ENCODE data around the gene CCDC80. TPM values are rescaled to one million over a fixed set of nuclear protein-coding genes. Genes with fewer than 3 reads are reported as not detected.
"Not testable (repeated sequence)": the region's sequence is repeated elsewhere in the genome, so short reads cannot be mapped to it uniquely, and the experiment has no call there.

CCDC80 gene
- total RNA-seq, 1 experiment from 2014 or later, result 12.3 TPM

DNA sequence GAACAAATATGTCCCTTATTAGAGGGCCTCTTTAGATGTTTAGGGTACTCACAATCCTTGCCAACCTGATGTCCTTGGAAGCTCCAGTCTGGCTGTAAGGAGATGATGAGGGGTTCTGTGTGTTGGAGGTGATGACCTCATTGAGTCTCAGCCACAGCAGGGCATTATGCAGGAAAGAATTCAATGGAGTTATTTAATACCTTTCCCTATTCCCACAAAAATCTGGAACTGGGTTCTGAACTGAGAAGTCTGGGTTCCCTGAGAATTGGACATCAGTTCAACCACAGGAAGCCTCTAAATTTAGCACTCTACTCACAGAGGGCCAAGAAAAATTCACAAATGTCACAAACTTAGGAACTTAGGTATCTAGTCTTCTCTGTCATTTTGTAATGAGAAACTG lies 42.2 kb downstream of the CCDC80 start:
- no peak for DNase-seq (ENCODE audit: extremely low read depth, low read depth)

- no peak for DNase-seq (ENCODE audit: extremely low read depth, low read depth)
These were observed 43.0 kb downstream of the CCDC80 start for GRCh38 chr3:112597945-112598344.

DNA sequence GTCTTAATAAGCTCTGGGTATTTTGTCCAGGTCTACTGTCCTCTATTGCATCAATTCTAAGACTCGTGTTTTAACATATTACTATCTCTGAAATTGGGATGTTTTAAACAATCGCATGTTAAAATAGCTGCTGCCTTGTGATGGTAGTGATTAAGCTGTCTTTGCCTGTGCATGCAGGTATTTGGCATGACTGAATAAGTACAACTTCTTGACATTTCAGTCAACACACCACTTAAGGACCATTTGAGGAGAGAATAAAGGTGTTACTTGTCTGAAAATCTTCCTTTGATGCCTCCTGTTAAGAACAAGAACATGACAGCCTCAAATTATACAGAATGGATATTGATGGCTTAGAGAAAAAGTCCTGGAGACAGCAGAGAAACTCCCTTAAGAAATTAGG lies 46.1 kb downstream of the CCDC80 start:
- no peak for DNase-seq (ENCODE audit: extremely low read depth, low read depth)

DNA sequence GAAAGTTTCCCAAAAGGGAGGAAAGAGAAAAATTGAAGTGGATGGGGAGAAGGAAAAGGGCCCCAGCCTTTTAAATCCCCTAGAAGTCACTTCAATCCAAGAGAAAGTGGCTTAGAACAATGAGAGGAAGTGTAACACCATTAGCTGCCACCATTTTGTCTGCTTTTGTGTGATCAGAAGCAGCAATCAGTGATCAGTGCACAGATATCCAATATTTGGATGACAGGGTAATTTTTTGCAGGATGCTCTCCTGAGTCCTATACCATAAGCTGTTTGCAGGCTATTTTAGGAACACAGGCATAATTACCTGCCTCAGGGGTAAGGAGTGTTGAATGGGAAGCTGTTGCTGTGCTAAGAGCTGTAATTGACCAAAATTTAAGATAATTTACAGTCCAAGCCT lies 47.7 kb downstream of the CCDC80 start:
- no peak for DNase-seq (ENCODE audit: extremely low read depth, low read depth)

DNA sequence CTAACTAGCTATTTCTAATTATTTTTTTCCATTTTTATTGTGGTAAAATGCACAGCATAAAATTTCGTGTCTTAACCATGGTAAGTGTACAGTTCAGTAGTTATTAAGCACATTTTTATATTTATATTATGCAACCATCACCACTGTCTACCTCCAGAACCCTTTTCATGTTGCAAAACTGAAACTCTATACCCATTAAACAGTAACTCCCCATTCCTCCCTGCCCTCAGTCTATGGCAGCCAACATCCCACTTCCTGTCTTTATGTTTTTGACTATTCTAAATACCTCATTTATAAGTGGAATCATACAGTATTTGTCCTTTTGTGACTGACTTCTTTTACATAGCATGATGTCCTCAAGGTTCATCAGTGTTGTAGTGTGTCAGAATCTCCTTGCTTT lies 53.6 kb downstream of the CCDC80 start:
- no peak for DNase-seq (ENCODE audit: extremely low read depth, low read depth)

GRCh38 chr3:112585782-112586181 lies 55.2 kb downstream of the CCDC80 start:
- no peak for DNase-seq (ENCODE audit: extremely low read depth, low read depth)

DNA sequence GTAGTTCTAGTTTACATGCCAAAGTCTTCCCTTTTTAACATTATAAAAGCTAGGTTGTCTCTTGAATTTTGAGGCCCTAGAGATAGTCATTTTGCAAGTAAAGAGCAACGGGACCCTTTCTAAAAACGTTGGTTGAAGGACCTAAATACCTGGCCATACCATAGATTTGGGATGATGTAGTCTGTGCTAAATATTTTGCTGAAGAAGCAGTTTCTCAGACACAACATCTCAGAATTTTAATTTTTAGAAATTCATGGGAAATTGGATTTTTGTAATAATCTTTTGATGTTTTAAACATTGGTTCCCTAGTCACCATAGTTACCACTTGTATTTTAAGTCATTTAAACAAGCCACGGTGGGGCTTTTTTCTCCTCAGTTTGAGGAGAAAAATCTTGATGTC lies 57.8 kb downstream of the CCDC80 start:
- no peak for DNase-seq (ENCODE audit: extremely low read depth, low read depth)

DNA sequence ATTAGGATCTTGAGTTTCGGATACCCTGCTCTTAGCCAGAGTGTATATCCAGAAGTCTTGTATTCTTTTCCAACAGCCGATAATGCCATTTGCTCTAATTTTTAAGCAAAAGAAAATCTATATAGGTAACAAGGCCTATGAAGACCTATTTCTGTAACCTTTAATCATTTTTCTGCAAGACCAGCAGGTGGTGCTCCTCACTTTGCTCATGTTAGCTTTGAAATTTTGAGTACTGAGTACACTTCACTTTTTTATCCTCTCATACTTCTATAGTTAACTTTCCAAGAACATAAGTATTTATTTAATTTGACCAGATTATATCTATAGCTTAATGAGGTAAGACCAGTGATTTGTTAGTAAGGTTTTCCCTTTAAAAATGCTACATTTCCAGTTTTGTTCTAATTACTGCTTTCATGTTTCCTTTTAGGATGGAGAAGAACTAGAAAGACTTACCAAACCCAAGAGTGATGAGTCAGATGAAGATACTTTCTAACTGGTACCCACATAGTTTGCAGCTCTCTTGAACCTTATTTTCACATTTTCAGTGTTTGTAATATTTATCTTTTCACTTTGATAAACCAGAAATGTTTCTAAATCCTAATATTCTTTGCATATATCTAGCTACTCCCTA lies 58.6 kb downstream of the CCDC80 start:
- DNase-seq (ENCODE audit: extremely low read depth, low read depth), result peak; percentile 33

GRCh38 chr3:112579697-112580096 lies 61.2 kb downstream of the CCDC80 start:
- no peak for DNase-seq (ENCODE audit: extremely low read depth, low read depth)

GRCh38 chr3:112579232-112579631 lies 61.7 kb downstream of the CCDC80 start:
- no peak for DNase-seq (ENCODE audit: extremely low read depth, low read depth)

GRCh38 chr3:112572701-112573100 lies 68.2 kb downstream of the CCDC80 start:
- no peak for DNase-seq (ENCODE audit: extremely low read depth, low read depth)

- no peak for DNase-seq (ENCODE audit: extremely low read depth, low read depth)
These were observed 71.7 kb downstream of the CCDC80 start for GRCh38 chr3:112569265-112569664.

DNA sequence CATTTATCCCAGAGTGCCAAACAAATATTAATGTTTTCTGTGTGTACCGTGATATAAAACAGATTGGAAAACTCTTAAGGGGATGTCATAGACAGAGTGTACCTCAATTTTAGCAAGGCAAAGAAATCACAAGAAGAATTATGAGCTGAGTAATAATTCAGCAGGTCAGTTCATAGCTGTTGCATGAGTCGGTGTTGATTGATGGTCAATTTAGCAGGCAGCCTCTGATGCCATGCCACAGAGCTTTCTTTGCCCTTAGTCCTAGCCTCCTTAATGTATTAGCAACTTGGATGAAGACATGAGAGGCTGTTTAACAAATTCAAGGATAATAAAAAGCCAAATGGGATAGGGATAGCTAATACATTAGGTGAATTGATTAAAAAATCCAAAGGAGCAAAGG lies 72.3 kb downstream of the CCDC80 start:
- DNase-seq (ENCODE audit: extremely low read depth, low read depth), result no peak

DNA sequence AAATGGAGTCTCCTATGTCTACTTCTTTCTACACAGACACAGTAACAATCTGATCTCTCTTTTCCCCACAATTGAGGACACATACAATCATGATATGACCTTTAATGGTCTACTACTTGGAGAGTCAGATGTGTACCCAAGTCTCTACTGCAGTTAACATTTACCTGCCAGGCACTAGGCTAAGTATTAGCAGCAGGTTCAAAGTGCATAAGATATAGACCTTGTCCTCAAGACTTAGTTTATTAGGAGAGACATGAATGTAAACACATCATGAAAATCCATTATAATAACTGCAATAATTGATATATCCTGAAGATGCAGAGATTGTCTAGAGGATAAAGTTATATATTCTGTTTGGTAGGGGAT lies 76.0 kb downstream of the CCDC80 start:
- DNase-seq (ENCODE audit: extremely low read depth, low read depth), result no peak

GRCh38 chr3:112564247-112564939 lies 76.5 kb downstream of the CCDC80 start:
- not testable (repeated sequence) for DNase-seq (ENCODE audit: extremely low read depth, low read depth)

DNA sequence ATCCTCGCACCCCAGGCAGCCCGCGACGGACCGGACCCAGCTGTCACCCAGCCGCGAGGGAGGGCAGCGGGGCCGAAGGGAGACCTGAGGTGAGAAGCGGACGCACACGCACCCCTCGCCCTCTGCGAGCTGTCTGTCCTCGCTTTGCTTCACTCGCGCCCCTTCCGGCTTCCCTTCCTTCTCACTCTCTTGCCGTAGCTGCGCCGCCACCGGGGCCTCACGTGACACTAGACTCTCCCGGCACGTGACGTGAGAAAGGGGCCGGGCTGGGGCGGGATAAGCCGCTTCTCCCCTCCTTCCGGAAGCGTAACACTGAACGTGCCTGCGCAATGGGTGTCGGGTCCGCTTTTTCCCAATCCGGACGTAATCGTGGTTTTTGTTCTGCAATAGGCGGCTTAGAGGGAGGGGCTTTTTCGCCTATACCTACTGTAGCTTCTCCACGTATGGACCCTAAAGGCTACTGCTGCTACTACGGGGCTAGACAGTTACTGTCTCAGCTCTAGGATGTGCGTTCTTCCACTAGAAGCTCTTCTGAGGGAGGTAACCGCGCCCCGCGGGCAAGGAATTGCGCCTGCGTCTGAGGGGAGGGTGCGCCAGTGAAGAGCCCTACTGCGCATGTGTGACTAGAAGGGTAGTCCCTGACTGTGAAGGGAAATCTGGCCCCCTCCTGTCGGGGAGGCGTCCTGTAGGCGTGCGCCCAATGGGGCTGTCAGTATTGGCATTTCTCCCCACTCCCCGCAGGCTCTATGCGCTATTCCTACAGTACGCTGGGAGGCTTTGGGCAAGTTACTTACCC lies 79.0 kb downstream of the CCDC80 start, which contains the start of the genes ATG3 and SLC35A5:
Gene ATG3, minus strand, starts transcription at position 229 of the 796 bp plus-strand sequence. CDS start 434 bp downstream, outside the sequence.
Gene SLC35A5, plus strand, starts transcription at position 312 of the 796 bp plus-strand sequence. CDS start 1,359 bp downstream, outside the sequence.
- peak; percentile 94 for DNase-seq (ENCODE audit: extremely low read depth, low read depth)

DNA sequence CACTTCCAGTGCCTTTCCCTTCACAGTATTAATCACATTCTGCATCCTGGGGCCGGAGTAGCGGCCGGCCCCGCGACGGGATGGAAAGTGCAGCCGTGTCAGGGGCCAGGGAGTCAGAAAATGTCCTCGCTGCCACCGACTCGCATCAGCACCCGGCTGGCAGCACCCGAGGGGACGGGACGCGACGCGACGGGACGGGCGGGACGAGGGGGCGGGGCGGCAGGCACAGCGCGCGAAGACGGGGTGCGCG lies 79.5 kb downstream of the CCDC80 start:
- DNase-seq (ENCODE audit: extremely low read depth, low read depth), result no peak

DNA sequence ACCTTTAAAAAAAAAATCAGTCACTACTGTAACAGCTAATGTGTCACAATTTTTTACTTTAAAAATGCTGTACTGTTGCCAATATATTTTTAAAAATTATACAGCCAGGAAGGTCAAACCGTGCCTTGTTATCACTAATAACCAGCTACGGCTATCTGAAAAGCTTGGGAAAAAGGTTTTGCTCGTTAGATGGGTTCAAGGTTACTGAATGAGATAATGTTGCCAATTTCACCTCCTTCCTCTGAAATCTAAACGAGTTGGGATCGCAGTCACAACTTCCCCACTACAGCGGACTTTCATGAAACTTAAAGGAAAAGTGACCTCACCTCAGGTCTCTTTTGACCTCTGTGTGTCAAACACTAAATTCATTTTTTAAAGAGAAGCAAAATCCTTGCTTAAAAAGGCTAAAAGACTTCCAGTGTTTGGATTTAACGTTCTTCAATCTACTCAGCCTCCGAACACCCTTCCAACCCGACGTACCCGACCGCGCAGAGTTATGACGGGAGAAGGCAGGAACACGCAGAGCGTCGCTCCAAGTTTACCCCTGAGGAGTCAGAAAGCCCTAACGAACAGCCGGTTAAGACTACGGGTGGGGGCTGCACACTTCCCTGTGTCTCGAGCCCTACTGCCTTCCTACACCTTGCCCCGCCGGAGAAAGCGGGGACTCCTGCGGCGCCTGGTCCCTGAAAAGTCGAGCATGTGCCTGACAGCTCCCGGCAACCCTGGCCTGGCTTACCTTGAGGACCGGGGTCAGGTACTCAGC lies 80.0 kb downstream of the CCDC80 start:
- peak; percentile 65 for DNase-seq (ENCODE audit: extremely low read depth, low read depth)

- DNase-seq (ENCODE audit: extremely low read depth, low read depth), result no peak
These were observed 80.6 kb downstream of the CCDC80 start for GRCh38 chr3:112560307-112560706.

DNA sequence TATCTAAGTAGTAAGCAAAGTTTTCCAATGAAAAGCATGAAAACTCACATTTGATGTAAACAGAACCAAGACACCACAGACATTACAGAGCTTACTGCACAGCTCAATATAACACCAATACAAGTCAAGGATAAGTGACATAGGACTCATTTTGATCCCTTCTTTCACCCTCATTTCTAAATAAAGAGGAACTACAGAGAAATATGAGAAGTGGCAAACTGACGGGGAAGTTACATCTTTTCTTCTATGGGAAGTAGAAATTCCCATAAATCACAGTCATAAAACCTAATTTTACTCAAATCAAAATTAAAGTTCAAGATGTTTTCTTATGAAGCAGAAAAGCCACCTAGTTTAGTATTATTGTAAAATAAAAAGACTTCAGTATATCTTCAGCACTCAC lies 83.0 kb downstream of the CCDC80 start:
- no peak for DNase-seq (ENCODE audit: extremely low read depth, low read depth)

DNA sequence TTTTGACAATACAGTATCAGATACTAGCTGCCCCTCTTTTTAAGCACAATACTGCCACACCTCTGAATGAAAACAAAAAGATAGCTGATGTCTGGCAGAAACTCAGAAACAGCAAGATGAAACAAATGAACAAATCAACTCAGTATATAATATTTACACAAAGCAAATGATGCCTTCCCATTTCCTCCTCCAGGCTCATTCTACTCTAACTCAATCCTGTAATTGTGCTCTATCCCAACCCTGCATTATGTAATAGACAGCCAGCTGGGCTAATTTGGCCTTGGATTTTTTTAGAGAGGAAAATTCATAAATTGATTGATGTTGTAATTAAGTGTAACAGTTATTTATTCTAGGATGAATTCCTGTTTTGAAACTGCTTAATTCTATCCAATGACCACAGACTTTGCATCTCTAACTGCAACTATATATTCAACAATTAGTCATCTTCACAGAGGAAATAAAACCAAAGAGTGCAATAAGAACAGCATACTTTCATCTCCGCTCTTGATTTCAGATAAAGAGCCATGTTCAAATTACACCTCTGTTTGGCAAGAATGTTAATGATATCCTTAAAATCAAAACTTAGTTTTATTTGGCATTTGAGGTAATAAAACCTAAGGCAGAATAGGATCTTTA lies 85.3 kb downstream of the CCDC80 start:
- no peak for DNase-seq (ENCODE audit: extremely low read depth, low read depth)
